ENCODE data around the gene PCNX1.
"Not testable (repeated sequence)": the region's sequence is repeated elsewhere in the genome, so short reads cannot be mapped to it uniquely, and the experiment has no call there.

The PCNX1 gene

DNA sequence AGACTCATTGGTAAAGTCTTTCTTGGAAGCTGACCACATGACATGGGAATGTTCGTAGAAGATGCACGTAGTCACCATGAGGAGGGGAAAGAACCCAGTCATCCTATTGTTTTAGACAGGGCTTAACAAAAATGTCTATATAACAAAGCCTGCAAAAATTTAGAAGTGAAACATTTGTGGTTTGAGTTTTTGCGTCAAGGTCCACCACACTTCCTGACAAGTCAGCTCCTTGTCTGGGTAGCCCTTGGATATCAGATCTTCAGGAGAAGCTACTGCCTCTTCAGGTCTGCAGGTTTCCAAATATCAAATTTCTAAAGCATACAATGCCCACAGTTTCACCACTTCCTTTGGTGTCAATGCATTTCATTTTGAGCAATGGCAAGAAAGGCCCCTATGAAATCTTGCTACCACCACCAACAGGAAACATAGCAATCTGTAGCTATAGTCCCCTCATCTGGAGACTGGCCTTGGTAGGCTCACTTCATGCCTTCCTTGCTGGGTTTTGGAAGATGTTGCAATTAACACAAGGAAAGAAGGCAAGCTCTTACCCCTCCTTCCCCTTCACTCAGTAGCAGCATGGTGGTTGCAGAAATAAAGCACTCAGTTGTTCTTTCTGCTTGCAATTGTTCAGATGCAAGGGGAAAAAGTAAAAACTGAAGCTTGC is 235.2 kb downstream of the PCNX1 start:
- TF ChIP-seq MYC (IDR thresholded peaks at IDR 0.05; ENCODE audit: low read depth, low read length) = peak; percentile 51
- TF ChIP-seq, protein P1, sequence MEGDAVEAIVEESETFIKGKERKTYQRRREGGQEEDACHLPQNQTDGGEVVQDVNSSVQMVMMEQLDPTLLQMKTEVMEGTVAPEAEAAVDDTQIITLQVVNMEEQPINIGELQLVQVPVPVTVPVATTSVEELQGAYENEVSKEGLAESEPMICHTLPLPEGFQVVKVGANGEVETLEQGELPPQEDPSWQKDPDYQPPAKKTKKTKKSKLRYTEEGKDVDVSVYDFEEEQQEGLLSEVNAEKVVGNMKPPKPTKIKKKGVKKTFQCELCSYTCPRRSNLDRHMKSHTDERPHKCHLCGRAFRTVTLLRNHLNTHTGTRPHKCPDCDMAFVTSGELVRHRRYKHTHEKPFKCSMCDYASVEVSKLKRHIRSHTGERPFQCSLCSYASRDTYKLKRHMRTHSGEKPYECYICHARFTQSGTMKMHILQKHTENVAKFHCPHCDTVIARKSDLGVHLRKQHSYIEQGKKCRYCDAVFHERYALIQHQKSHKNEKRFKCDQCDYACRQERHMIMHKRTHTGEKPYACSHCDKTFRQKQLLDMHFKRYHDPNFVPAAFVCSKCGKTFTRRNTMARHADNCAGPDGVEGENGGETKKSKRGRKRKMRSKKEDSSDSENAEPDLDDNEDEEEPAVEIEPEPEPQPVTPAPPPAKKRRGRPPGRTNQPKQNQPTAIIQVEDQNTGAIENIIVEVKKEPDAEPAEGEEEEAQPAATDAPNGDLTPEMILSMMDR (IDR thresholded peaks at IDR 0.05; ENCODE audit: low read depth, low read length) = no peak
- no peak overlapping the region for H3K4me3 ChIP-seq (ENCODE audit: low read depth, low read length)
- peak; percentile 95 for DNase-seq (ENCODE audit: low read depth)

GRCh38 chr14:71143381-71144290 is 236.4 kb downstream of the PCNX1 start:
- peak; percentile 87 for DNase-seq (ENCODE audit: low read depth)
- TF ChIP-seq POLR2A (IDR thresholded peaks at IDR 0.05; ENCODE audit: extremely low read depth, insufficient read length) = no peak
- no peak for TF ChIP-seq MYC (IDR thresholded peaks at IDR 0.05; ENCODE audit: low read depth, low read length)
- TF ChIP-seq, protein P1 (IDR thresholded peaks at IDR 0.05; ENCODE audit: low read depth, low read length) = no peak
- TF ChIP-seq, protein P2, sequence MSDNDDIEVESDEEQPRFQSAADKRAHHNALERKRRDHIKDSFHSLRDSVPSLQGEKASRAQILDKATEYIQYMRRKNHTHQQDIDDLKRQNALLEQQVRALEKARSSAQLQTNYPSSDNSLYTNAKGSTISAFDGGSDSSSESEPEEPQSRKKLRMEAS (IDR thresholded peaks at IDR 0.05; ENCODE audit: low read depth, low read length) = 0 out of 2 replicates have a peak, but pooled peaks have one; percentile 27
- no peak overlapping the region for H3K4me3 ChIP-seq (ENCODE audit: low read depth, low read length)

- not testable (repeated sequence) for DNase-seq (ENCODE audit: low read depth)
Measured at GRCh38 chr14:71147335-71147734, 240.1 kb downstream of the PCNX1 start.

GRCh38 chr14:71148627-71149026 is 241.4 kb downstream of the PCNX1 start:
- TF ChIP-seq POLR2A (IDR thresholded peaks at IDR 0.05; ENCODE audit: extremely low read depth, insufficient read length) (no peak), MYC (IDR thresholded peaks at IDR 0.05; ENCODE audit: low read depth, low read length) (no peak)
- TF ChIP-seq, protein P2 (IDR thresholded peaks at IDR 0.05; ENCODE audit: low read depth, low read length) = no peak
- TF ChIP-seq, protein P1 (IDR thresholded peaks at IDR 0.05; ENCODE audit: low read depth, low read length) = no peak
- no peak overlapping the region for H3K4me3 ChIP-seq (ENCODE audit: low read depth, low read length)
- DNase-seq (ENCODE audit: low read depth) = peak; percentile 57

More at GRCh38 chr14:71147335-71147734, 240.1 kb downstream of the PCNX1 start:
- not testable (repeated sequence) for H3K4me3 ChIP-seq (ENCODE audit: low read depth, low read length)

GRCh38 chr14:71150737-71151136 is 243.5 kb downstream of the PCNX1 start:
- TF ChIP-seq, protein P1 (IDR thresholded peaks at IDR 0.05; ENCODE audit: low read depth, low read length) = no peak
- TF ChIP-seq, protein P2 (IDR thresholded peaks at IDR 0.05; ENCODE audit: low read depth, low read length) = no peak
- no peak for TF ChIP-seq POLR2A (IDR thresholded peaks at IDR 0.05; ENCODE audit: extremely low read depth, insufficient read length)
- TF ChIP-seq MYC (IDR thresholded peaks at IDR 0.05; ENCODE audit: low read depth, low read length) = no peak
- H3K4me3 ChIP-seq (ENCODE audit: low read depth, low read length) = no peak overlapping the region
- DNase-seq (ENCODE audit: low read depth) = no peak

- no peak for DNase-seq (ENCODE audit: low read depth)
Measured at GRCh38 chr14:71155743-71156142, 248.5 kb downstream of the PCNX1 start.

More at GRCh38 chr14:71155743-71156142, 248.5 kb downstream of the PCNX1 start:
- H3K4me3 ChIP-seq (ENCODE audit: low read depth, low read length) = no peak overlapping the region
- TF ChIP-seq MYC (IDR thresholded peaks at IDR 0.05; ENCODE audit: low read depth, low read length) (no peak), POLR2A (IDR thresholded peaks at IDR 0.05; ENCODE audit: extremely low read depth, insufficient read length) (no peak)
- TF ChIP-seq, protein P1 (IDR thresholded peaks at IDR 0.05; ENCODE audit: low read depth, low read length) = no peak
- TF ChIP-seq, protein P2 (IDR thresholded peaks at IDR 0.05; ENCODE audit: low read depth, low read length) = no peak
